PC-9 (cell line): ENCODE measurements around the gene CLCA1.

Experiments used
- EZH2 ChIP-seq: fragments of 200-600 bp; sonication (generic); IDR thresholded peaks from 2 replicates; pipeline ENCODE4 v1.8.0; 2017; ENCODE audit warnings: antibody characterized with exemption, low read depth
- TF ChIP-seq, protein P1 (sequence below): fragments of 200-600 bp; sonication (generic); conservative IDR thresholded peaks from 2 replicates; pipeline ENCODE4 v1.6.1; 2017; ENCODE audit warnings: mixed run types, antibody characterized with exemption, mild to moderate bottlenecking, moderate library complexity

GRCh38 chr1:86453664-86454063 lies 15.1 kb upstream of the CLCA1 start:
- TF ChIP-seq, protein P1, sequence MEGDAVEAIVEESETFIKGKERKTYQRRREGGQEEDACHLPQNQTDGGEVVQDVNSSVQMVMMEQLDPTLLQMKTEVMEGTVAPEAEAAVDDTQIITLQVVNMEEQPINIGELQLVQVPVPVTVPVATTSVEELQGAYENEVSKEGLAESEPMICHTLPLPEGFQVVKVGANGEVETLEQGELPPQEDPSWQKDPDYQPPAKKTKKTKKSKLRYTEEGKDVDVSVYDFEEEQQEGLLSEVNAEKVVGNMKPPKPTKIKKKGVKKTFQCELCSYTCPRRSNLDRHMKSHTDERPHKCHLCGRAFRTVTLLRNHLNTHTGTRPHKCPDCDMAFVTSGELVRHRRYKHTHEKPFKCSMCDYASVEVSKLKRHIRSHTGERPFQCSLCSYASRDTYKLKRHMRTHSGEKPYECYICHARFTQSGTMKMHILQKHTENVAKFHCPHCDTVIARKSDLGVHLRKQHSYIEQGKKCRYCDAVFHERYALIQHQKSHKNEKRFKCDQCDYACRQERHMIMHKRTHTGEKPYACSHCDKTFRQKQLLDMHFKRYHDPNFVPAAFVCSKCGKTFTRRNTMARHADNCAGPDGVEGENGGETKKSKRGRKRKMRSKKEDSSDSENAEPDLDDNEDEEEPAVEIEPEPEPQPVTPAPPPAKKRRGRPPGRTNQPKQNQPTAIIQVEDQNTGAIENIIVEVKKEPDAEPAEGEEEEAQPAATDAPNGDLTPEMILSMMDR: no peak
- TF ChIP-seq EZH2: no peak
